ENCODE measurements around the gene LARP4.
"Not testable (repeated sequence)": the region's sequence is repeated elsewhere in the genome, so short reads cannot be mapped to it uniquely, and the experiment has no call there.

LARP4 gene

DNA sequence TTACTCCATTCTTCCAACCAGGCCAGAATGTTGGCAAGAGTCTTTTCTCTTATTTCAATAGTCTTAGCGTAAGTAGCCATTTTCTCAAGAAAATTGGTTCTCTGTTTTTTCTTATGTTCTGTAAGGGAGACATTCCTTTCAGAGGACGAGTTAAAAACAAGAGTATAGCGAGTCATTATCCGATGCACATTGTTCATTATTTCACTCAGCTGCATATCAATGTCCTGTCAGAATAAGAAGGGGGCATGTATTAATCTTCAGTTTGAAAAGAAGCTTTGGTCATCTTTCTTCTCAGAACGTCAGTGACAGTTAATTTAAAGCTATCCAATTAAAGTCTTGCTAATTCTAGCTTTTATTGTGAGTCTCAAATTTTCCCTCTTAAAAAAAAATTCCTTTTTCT is 37.5 kb upstream of the LARP4 start:
- H3K36me3 ChIP-seq (ENCODE audit: insufficient read depth, low read length): no peaks in the 10 kb centered on the region
- no peak for DNase-seq (ENCODE audit: low read depth, low spot score)

GRCh38 chr12:50365709-50366406 is 34.8 kb upstream of the LARP4 start:
- no peak overlapping the region for H3K9ac ChIP-seq (ENCODE audit: insufficient read length)
- H3K27ac ChIP-seq: no peak overlapping the region
- no peaks in the 10 kb centered on the region for H3K36me3 ChIP-seq (ENCODE audit: insufficient read depth, low read length)
- TF ChIP-seq POLR2AphosphoS5 (IDR thresholded peaks at IDR 0.05; ENCODE audit: borderline replicate concordance, low read depth, low read length) (no peak), EZH2 (IDR thresholded peaks at IDR 0.05) (no peak), FOXP2 (optimal IDR thresholded peaks at IDR 0.05; ENCODE audit: control extremely low read depth, extremely low read length, insufficient read depth) (no peak)
- no peaks in the 10 kb centered on the region for H3K9me3 ChIP-seq (ENCODE audit: low read depth, low read length)
- no peak for DNase-seq (ENCODE audit: low read depth, low spot score)
- H3K4me3 ChIP-seq: no peak overlapping the region

More for the DNA sequence above, 37.5 kb upstream of the LARP4 start:
- H3K9ac ChIP-seq (ENCODE audit: insufficient read length): no peak overlapping the region
- H3K4me3 ChIP-seq: no peak overlapping the region
- no peak overlapping the region for H3K27ac ChIP-seq
- no peaks in the 10 kb centered on the region for H3K9me3 ChIP-seq (ENCODE audit: low read depth, low read length)
- TF ChIP-seq EZH2 (IDR thresholded peaks at IDR 0.05) (no peak), FOXP2 (optimal IDR thresholded peaks at IDR 0.05; ENCODE audit: control extremely low read depth, extremely low read length, insufficient read depth) (no peak), POLR2AphosphoS5 (IDR thresholded peaks at IDR 0.05; ENCODE audit: borderline replicate concordance, low read depth, low read length) (no peak)

- H3K9ac ChIP-seq (ENCODE audit: insufficient read length); H3K36me3 ChIP-seq (ENCODE audit: insufficient read depth, low read length); H3K4me3 ChIP-seq; DNase-seq (ENCODE audit: low read depth, low spot score); H3K9me3 ChIP-seq (ENCODE audit: low read depth, low read length); H3K27ac ChIP-seq: not testable (repeated sequence)
Measured at GRCh38 chr12:50370672-50371071, 30.0 kb upstream of the LARP4 start.

GRCh38 chr12:50375802-50376201 is 24.9 kb upstream of the LARP4 start:
- H3K9ac ChIP-seq (ENCODE audit: insufficient read length): no peak overlapping the region
- H3K27ac ChIP-seq: no peak overlapping the region
- no peak for DNase-seq (ENCODE audit: low read depth, low spot score)
- no peaks in the 10 kb centered on the region for H3K36me3 ChIP-seq (ENCODE audit: insufficient read depth, low read length)
- H3K9me3 ChIP-seq (ENCODE audit: low read depth, low read length): no peaks in the 10 kb centered on the region
- H3K4me3 ChIP-seq: no peak overlapping the region
- TF ChIP-seq EZH2 (IDR thresholded peaks at IDR 0.05) (no peak), POLR2AphosphoS5 (IDR thresholded peaks at IDR 0.05; ENCODE audit: borderline replicate concordance, low read depth, low read length) (no peak), FOXP2 (optimal IDR thresholded peaks at IDR 0.05; ENCODE audit: control extremely low read depth, extremely low read length, insufficient read depth) (no peak)

GRCh38 chr12:50380761-50381325 is 19.8 kb upstream of the LARP4 start:
- TF ChIP-seq EZH2 (IDR thresholded peaks at IDR 0.05) (no peak), FOXP2 (optimal IDR thresholded peaks at IDR 0.05; ENCODE audit: control extremely low read depth, extremely low read length, insufficient read depth) (no peak), POLR2AphosphoS5 (IDR thresholded peaks at IDR 0.05; ENCODE audit: borderline replicate concordance, low read depth, low read length) (no peak)
- H3K9me3 ChIP-seq (ENCODE audit: low read depth, low read length): no peaks in the 10 kb centered on the region

GRCh38 chr12:50387487-50387886 is 13.2 kb upstream of the LARP4 start:
- H3K4me3 ChIP-seq: peak overlapping the region; percentile 63
- peak overlapping the region; percentile 76 for H3K27ac ChIP-seq
- H3K36me3 ChIP-seq (ENCODE audit: insufficient read depth, low read length): no peaks in the 10 kb centered on the region
- no peak for TF ChIP-seq POLR2AphosphoS5 (IDR thresholded peaks at IDR 0.05; ENCODE audit: borderline replicate concordance, low read depth, low read length)
- TF ChIP-seq EZH2 (IDR thresholded peaks at IDR 0.05): no peak
- no peak for TF ChIP-seq FOXP2 (optimal IDR thresholded peaks at IDR 0.05; ENCODE audit: control extremely low read depth, extremely low read length, insufficient read depth)
- H3K9me3 ChIP-seq (ENCODE audit: low read depth, low read length): no peaks in the 10 kb centered on the region
- peak overlapping the region; percentile 16 for H3K9ac ChIP-seq (ENCODE audit: insufficient read length)
- no peak for DNase-seq (ENCODE audit: low read depth, low spot score)

More at GRCh38 chr12:50380761-50381325, 19.8 kb upstream of the LARP4 start:
- H3K27ac ChIP-seq: no peak overlapping the region
- DNase-seq (ENCODE audit: low read depth, low spot score): no peak
- no peak overlapping the region for H3K9ac ChIP-seq (ENCODE audit: insufficient read length)
- H3K36me3 ChIP-seq (ENCODE audit: insufficient read depth, low read length): no peaks in the 10 kb centered on the region
- H3K4me3 ChIP-seq: no peak overlapping the region

GRCh38 chr12:50387972-50388478 is 12.7 kb upstream of the LARP4 start:
- peak overlapping the region; percentile 63 for H3K4me3 ChIP-seq
- H3K9me3 ChIP-seq (ENCODE audit: low read depth, low read length): no peaks in the 10 kb centered on the region
- no peak for TF ChIP-seq POLR2AphosphoS5 (IDR thresholded peaks at IDR 0.05; ENCODE audit: borderline replicate concordance, low read depth, low read length)
- no peak for TF ChIP-seq EZH2 (IDR thresholded peaks at IDR 0.05)
- TF ChIP-seq FOXP2 (optimal IDR thresholded peaks at IDR 0.05; ENCODE audit: control extremely low read depth, extremely low read length, insufficient read depth): no peak
- peak overlapping the region; percentile 20 for H3K9ac ChIP-seq (ENCODE audit: insufficient read length)
- H3K36me3 ChIP-seq (ENCODE audit: insufficient read depth, low read length): no peaks in the 10 kb centered on the region
- no peak for DNase-seq (ENCODE audit: low read depth, low spot score)
- peak overlapping the region; percentile 76 for H3K27ac ChIP-seq

DNA sequence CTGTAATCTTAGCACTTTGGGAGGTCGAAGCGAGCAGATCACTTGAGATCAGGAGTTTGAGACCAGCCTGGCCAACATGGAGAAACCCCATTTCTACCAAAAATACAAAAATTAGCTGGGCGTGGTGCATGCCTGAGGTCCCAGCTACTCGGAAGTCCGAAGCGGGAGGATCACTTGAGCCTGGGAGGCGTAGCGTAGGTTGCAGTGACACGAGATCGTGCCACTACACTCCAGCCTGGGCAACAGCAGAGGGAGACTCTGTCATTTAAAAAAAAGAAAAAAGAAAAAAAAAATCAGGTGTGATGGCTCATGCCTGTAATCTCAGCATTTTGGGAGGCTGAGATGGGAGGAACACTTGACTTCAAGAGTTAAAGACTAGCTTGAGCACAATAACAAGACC is 11.9 kb upstream of the LARP4 start:
- DNase-seq (ENCODE audit: low read depth, low spot score); H3K9me3 ChIP-seq (ENCODE audit: low read depth, low read length); H3K27ac ChIP-seq; H3K9ac ChIP-seq (ENCODE audit: insufficient read length); H3K36me3 ChIP-seq (ENCODE audit: insufficient read depth, low read length); H3K4me3 ChIP-seq: not testable (repeated sequence)

GRCh38 chr12:50390316-50390741 is 10.4 kb upstream of the LARP4 start:
- no peak for DNase-seq (ENCODE audit: low read depth, low spot score)
- H3K36me3 ChIP-seq (ENCODE audit: insufficient read depth, low read length): no peaks in the 10 kb centered on the region
- H3K9me3 ChIP-seq (ENCODE audit: low read depth, low read length): no peaks in the 10 kb centered on the region
- no peak overlapping the region for H3K9ac ChIP-seq (ENCODE audit: insufficient read length)
- no peak for TF ChIP-seq POLR2AphosphoS5 (IDR thresholded peaks at IDR 0.05; ENCODE audit: borderline replicate concordance, low read depth, low read length)
- no peak for TF ChIP-seq FOXP2 (optimal IDR thresholded peaks at IDR 0.05; ENCODE audit: control extremely low read depth, extremely low read length, insufficient read depth)
- TF ChIP-seq EZH2 (IDR thresholded peaks at IDR 0.05): no peak
- H3K4me3 ChIP-seq: no peak overlapping the region
- no peak overlapping the region for H3K27ac ChIP-seq
